Epithelial cell of proximal tubule (primary cell): ENCODE results near the gene PRUNE1. TPM values are rescaled to one million over a fixed set of nuclear protein-coding genes. Genes with fewer than 3 reads are reported as not detected.

Experiments used
- DNase-seq: peaks from one replicate; pipeline ENCODE4 v3.0.0-alpha.2; 2011; ENCODE audit warnings: low read depth
- H3K4me3 ChIP-seq: 2 replicates; pipeline ENCODE4 v1.5.1; 2011; ENCODE audit warnings: low read depth, mild to moderate bottlenecking, low read length
- CTCF ChIP-seq: conservative IDR thresholded peaks from 2 replicates; pipeline ENCODE4 v1.5.1; 2012; ENCODE audit warnings: low read depth, mild to moderate bottlenecking, low read length
- total RNA-seq: library from RNA; depleted of rRNA; stranded (reverse); fragments of >200 nt; gene quantifications from 2 replicates; pipeline ENCODE4 v1.2.3, GENCODE V29; 2015

Gene PRUNE1
- total RNA-seq, 1 donor from 2014 or later, result 14.8 TPM

GRCh38 chr1:151067185-151067584, 58.9 kb downstream of the PRUNE1 start:
- DNase-seq, result no peak
- no peak for TF ChIP-seq CTCF
- no peak overlapping the region for H3K4me3 ChIP-seq

- TF ChIP-seq CTCF, result no peak
- DNase-seq, result no peak
- no peak overlapping the region for H3K4me3 ChIP-seq
Measured at GRCh38 chr1:151069103-151069486, 60.8 kb downstream of the PRUNE1 start.

GRCh38 chr1:151070474-151071276, 62.4 kb downstream of the PRUNE1 start, which contains the start of gene GABPB2:
Gene GABPB2, plus strand, starts transcription at chr1:151070761. Its CDS starts 17,429 bp downstream, at chr1:151088190.
- H3K4me3 ChIP-seq, result peak within 1 kb of the TSS; percentile 98
- TF ChIP-seq CTCF, result peak; percentile 80
- peak; percentile 83 for DNase-seq

- no peak overlapping the region for H3K4me3 ChIP-seq
- no peak for DNase-seq
- no peak for TF ChIP-seq CTCF
Measured at GRCh38 chr1:151072224-151072623, 64.0 kb downstream of the PRUNE1 start.

Other genes with a start within 250 kb of the PRUNE1 start
- 4.4 and 21.3 TPM in 2 replicates for gene CTSS, start 242.7 kb upstream of the PRUNE1 start, total RNA-seq
- 0.43 and 2.0 TPM in 2 replicates for gene CTSK, start 200.2 kb upstream of the PRUNE1 start, total RNA-seq
- gene ARNT, start 131.8 kb upstream of the PRUNE1 start, total RNA-seq, result 13.9 and 22.2 TPM in 2 replicates
- gene CTXND2, start 121.3 kb upstream of the PRUNE1 start, total RNA-seq, result not detected in 2 replicates
- gene SETDB1, start 82.1 kb upstream of the PRUNE1 start, total RNA-seq, result 20.6 and 26.4 TPM in 2 replicates
- 96.1 and 165 TPM in 2 replicates for gene CERS2, start 33.6 kb upstream of the PRUNE1 start, total RNA-seq
- 0.12 and 1.2 TPM in 2 replicates for gene ANXA9, start 26.2 kb upstream of the PRUNE1 start, total RNA-seq
- gene MINDY1, start 1.5 kb upstream of the PRUNE1 start, total RNA-seq, result 13.0 and 14.6 TPM in 2 replicates
- gene BNIPL, start 28.1 kb downstream of the PRUNE1 start, total RNA-seq, result 0.14 TPM in 1 of 2 replicates, not detected in the other
- gene C1orf56, start 39.3 kb downstream of the PRUNE1 start, total RNA-seq, result 3.0 and 3.1 TPM in 2 replicates
- 85.4 and 94.8 TPM in 2 replicates for gene CDC42SE1, start 51.2 kb downstream of the PRUNE1 start, total RNA-seq
- gene MLLT11, start 51.9 kb downstream of the PRUNE1 start, total RNA-seq, result 19.0 and 27.6 TPM in 2 replicates
- 5.4 and 6.1 TPM in 2 replicates for gene GABPB2, start 62.3 kb downstream of the PRUNE1 start, total RNA-seq
- gene SEMA6C, start 138.2 kb downstream of the PRUNE1 start, total RNA-seq, result 2.2 and 6.0 TPM in 2 replicates
- not detected in 2 replicates for gene TNFAIP8L2, start 148.2 kb downstream of the PRUNE1 start, total RNA-seq
- gene LYSMD1, start 157.5 kb downstream of the PRUNE1 start, total RNA-seq, result 4.5 and 7.2 TPM in 2 replicates
- 44.9 and 47.8 TPM in 2 replicates for gene SCNM1, start 157.7 kb downstream of the PRUNE1 start, total RNA-seq
- 0.46 TPM in 1 of 2 replicates, not detected in the other for gene TMOD4, start 167.5 kb downstream of the PRUNE1 start, total RNA-seq
- 68.6 and 87.0 TPM in 2 replicates for gene VPS72, start 181.7 kb downstream of the PRUNE1 start, total RNA-seq
- gene PIP5K1A, start 190.1 kb downstream of the PRUNE1 start, total RNA-seq, result 62.1 and 68.9 TPM in 2 replicates
- 213 and 225 TPM in 2 replicates for gene PSMD4, start 246.3 kb downstream of the PRUNE1 start, total RNA-seq